ENCODE measurements around the gene TIMM13.
A peak's percentile ranks its signal among the peaks of the same experiment; 100 is the strongest.
"Not testable (repeated sequence)": the region's sequence is repeated elsewhere in the genome, so short reads cannot be mapped to it uniquely, and the experiment has no call there.

Gene TIMM13

DNA sequence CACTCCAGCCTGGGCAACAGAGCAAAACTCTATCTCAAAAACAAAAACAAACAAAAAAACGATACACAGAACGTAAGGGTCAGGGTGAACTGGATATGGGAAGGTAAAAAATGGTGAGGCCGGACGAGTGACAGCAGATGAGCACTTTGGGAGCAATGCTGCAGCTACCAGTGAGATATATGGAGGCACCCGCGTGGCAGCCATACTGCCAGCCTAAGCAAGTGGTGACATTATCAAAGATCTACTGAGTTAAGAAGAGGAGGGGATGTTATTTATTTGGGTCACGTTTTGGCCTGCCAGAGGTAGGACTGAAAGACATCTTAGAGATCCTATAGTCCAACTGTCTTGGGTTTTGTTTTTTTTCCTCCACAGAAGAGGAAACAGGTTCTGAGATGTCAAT is 14.2 kb downstream of the TIMM13 start:
- DNase-seq, result no peak

DNA sequence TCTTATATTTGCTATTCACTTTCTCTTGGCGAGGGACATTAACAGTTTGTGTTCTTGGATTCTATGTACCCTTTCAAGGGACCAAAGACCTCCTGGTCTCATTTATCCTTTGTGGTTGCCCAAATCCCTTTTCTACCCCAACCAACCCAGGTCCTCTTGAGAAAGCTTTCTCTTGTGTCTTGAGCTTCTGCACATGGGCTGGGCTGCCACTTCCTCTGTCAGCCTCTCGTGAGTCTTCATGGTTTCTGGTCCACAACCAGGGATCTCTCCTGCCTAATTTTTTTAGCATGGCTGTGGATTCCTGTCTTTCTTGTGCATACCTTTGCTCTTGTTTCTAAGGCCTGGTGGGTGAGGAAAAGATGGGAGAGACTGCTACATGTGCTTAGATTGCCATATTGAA is 14.9 kb downstream of the TIMM13 start:
- DNase-seq, result no peak

DNA sequence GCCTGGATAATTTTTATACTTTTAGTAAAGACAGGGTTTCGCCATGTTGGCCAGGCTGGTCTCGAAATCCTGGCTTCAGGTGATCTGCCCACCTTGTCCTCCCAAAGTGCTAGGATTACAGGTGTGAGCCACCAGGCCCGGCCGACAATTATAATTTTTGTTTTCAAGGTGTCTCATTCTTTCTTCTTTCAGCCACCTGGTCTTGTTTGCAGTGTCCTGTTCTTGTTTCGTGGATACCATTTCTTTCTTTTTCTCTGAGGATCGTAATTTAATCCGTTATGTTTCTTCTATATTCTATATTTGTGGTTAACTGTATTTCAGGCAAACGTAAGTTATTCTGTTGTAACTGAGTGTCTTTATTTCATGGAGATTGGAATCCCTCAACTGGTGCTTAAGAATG is 15.7 kb downstream of the TIMM13 start:
- DNase-seq, result no peak

DNA sequence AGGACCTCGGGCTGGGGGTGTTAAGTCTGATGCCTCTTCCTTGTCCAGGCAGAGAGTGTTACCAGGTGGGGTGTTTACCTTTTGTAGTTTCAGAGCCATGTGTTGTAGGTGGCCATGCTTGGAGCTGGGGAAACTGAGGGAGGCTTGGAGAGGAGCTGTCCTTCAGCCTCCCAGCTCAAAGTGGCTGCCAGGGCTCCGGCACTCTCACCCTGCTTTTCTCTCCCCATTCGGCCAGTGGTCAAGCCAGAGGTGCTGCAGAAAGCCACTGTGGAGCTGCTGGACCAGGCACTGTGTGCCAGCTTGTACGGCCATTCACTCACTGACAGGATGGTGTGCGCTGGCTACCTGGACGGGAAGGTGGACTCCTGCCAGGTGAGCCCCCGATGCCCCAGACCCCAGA is 17.4 kb downstream of the TIMM13 start:
- DNase-seq, result no peak

DNA sequence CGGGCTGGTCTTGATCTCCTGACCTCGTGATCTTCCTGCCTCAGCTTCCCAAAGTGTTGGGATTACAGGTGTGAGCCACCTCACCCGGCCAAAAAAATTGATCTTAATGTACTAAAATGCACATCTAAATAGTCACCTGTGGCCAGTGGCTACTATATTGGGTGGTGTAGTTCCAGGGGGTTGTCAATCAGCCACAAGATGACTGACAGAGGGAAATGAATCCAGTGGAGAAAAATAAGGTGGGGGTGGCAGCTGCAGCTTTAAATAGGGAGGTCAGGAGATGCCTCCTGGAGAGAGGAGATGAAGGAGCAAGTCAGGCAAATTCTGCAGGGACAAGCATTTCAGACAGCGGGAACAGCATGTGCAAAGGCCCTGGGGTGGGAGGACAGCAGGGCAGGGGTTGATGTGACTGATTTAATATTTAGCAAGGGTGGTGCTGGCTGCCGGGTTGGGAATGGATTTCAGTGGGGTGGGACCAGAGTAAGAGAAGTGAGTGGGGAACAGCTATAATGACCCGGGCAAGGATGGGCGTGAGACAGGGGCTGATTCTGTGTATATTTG is 18.0 kb downstream of the TIMM13 start:
- DNase-seq, result no peak

DNA sequence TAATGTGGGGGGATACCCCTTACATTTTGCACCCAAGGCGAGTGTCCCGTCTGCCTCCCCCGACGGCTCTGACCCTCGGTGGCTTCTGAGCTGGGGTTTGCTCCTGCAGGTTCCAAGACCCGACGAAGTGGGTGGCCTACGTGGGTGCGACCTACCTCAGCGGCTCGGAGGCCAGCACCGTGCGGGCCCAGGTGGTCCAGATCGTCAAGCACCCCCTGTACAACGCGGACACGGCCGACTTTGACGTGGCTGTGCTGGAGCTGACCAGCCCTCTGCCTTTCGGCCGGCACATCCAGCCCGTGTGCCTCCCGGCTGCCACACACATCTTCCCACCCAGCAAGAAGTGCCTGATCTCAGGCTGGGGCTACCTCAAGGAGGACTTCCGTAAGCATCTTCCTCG is 19.1 kb downstream of the TIMM13 start:
- no peak for DNase-seq

DNA sequence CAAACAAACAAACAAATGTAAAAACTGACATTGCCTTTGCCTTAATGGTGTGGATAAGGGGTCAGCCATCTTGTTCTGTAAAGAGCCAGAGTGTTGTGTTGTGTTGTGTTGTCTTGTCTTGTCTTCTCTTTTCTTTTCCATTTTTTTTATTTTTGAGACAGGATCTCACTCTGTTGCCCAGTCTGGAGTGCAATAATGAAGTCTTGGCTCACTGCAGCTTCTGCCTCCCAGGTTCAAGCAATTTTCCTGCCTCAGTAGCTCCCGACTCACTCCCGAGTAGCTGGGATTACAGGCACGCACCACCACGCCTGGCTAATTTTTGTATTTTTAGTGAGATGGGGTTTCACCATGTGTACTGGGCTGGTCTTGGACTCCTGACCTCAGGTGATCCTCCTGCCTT is 27.8 kb downstream of the TIMM13 start:
- no peak for DNase-seq

DNA sequence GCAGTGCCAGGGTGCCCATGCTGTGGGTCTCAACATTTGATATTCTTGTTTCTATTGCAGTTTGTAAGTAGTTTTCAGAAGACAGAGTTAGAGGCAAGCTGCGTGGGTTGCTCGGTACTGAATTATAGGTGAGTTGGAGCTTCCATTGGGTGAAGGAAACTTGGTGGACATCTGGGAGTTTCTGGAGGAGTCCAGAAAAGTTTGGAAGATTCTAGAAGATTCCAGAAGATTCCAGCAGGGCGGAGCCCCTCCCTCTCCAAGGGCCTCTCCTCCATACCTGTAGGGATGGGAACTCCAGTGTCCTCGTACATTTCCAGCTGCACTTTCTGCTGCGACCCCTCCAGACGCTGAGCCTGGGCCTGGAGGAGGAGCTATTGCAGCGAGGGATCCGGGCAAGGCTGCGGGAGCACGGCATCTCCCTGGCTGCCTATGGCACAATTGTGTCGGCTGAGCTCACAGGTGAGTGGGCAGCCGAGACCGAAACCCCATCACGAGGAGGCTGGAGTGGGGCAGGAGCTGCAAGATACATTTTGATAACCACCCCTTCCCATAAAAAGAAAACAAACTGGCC is 28.6 kb downstream of the TIMM13 start:
- DNase-seq, result no peak

DNA sequence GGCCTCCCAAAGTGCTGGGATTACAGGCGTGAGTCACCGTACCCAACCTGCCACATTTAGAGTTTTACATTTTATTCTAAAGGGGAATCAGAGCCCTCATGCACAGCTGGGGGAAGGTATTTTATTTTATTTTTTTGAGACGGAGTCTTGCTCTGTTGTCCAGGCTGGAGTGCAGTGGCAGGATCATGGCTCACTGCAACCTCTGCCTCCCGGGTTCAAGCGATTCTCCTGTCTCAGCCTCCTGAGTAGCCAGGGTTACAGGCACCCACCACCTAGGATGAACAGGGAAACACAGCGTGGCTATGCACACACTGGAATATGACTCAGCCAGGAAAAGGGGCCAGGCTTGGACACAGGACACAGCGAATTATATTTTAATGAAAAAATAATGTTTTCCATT is 30.2 kb downstream of the TIMM13 start:
- DNase-seq, result not testable (repeated sequence)

DNA sequence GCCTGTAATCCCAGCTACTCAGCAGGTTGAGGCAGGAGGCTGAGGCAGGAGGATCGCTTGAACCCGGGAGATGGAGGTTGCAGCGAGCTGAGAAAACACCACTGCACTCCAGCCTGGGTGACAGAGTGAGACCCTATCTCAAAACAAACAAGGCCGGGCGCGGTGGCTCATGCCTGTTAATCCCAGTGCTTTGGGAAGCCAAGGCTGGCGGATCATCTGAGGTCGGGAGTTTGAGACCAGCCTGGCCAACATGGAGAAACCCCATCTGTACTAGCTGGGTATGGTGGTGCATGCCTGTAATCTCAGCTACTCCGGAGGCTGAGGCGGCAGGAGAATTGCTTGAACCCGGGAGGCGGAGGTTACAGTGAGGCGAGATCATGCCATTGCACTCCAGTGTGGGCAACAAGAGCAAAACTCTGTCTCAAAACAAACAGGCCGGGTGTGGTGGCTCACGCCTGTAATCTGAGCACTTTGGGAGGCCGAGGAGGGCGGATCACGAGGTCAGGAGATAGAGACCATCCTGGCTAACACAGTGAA is 32.0 kb downstream of the TIMM13 start:
- not testable (repeated sequence) for DNase-seq

DNA sequence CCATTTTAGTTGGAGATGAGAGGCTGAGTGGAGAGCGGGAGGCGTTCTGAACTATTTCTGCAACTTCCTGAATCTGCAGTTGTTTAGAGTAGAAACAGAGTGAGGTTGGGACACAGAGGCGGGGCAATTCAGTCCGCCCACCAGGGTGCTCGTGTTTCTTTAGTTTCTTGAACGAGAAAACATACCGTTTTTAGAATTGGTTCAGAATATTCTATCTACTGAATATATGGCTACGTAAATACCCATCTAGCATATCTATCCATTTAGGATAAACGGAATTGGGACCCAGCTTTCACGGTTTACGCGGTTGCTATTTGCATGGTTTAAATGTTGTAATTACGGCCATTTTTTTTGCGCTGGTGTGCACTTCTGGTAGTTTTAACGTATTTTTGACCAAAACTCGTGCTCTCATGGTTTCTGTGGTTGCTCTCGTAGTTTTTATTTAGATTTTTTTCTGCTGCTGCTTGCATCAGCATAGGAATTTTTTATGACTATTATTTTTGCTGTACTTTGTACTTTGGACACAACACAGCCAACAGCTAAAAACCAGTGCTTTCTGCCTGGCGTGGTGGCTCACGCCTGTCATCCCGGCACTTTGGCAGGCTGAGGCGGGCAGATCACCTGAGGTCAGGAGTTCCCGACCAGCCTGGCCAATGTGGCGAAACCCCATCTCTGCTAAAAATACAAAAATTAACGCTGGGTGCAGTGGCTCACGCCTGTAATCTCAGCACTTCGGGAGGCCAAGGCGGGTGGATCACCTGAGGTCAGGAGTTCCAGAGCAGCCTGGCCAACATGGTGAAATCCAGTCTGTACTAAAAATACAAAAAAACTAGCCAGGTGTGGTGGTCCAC is 32.7 kb downstream of the TIMM13 start:
- DNase-seq, result no peak

DNA sequence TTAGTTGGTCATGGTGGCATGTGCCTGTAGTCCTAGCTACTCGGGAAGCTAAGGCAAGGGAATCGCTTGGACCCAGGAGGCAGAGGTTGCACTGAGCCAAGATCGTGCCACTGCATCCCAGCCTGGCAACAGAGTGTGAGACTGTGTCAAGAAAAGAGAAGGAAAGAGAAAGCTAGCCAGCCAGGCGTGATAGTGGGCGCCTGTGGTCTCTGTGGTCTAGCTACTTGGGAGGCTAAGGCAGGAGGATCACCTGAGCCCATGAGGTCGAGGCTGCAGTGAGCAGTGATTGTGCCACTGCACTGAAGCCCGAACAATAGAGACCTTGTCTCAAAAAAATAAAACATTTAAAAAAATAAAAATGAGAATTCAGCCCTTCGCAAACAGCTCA is 33.3 kb downstream of the TIMM13 start:
- DNase-seq, result no peak

DNA sequence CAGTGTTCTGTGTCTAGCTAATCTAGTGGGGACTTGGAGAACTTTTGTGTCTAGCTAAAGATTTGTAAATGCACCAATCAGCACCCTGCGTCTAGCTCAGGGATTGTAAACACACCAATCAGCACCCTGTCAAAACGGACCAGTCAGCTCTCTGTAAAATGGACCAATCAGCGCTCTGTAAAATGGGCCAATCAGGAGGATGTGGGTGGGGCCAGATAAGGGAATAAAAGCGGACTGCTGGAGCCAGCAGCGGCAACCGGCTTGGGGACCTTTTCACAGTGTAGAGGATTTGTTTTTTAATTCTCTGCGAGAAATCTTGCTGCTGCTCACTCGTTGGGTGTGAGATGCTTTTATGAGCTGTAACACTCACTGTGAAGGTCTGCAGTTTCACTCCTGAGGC is 34.5 kb downstream of the TIMM13 start:
- DNase-seq, result not testable (repeated sequence)

DNA sequence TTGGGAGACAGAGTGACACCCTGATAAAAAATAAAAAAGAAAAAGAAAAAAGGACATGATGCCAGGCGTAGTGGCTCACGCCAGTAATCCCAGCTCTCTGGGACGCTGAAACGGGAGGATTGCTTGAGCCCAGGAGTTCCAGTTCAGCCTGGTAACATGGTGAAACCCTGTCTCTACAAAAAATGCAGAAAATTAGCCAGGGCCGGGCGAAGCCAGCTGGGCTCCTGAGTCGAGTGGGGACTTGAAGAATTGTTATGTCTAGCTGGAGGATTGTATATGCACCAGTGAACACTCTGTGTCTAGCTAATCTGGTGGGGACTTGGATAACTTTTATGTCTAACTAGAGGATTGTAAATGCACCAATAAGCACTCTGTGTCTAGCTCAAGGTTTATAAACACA is 35.0 kb downstream of the TIMM13 start:
- DNase-seq, result no peak

DNA sequence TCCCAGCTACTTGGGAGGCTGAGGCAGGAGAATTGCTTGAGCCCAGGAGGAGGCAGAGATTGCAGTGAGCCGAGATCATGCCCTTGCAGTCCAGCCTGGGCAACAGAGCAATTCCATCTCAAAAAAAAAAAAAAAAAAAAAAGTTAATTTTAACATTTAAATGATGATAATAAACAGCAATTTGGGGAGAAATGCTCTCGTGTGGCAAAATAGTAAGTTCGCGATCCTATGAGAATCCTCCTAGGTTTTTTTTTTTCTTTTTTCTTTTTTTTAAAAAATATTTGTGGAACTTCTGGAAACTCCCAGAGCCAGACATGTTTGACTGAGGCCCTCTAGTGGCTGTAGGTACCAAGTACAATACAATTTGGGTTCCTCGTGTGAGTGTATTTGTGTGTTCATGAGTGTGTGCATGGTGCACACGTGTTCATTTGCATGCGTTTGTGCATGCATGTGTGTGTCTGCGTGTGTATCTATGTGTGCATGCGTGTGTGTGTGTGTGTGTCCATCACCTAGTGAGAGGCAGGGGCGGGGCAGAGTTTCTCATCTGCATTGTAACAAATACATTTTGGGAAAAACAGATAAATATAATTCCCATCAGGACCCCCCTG is 36.2 kb downstream of the TIMM13 start:
- DNase-seq, result peak; percentile 81

DNA sequence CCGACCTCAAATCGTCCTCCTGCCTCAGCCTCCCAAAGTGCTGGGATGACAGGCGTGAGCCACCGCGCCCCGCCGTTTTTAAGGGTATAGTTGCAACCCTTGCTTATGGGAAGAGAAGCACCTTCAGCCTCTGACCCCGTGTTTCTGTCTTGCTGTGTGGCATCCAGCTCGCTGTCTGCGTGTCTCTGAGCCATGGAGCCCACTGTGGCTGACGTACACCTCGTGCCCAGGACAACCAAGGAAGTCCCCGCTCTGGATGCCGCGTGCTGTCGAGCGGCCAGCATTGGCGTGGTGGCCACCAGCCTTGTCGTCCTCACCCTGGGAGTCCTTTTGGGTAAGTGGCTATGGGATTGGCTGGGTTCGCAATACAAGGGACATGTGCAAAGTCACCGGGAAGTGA is 37.8 kb downstream of the TIMM13 start:
- DNase-seq, result no peak

DNA sequence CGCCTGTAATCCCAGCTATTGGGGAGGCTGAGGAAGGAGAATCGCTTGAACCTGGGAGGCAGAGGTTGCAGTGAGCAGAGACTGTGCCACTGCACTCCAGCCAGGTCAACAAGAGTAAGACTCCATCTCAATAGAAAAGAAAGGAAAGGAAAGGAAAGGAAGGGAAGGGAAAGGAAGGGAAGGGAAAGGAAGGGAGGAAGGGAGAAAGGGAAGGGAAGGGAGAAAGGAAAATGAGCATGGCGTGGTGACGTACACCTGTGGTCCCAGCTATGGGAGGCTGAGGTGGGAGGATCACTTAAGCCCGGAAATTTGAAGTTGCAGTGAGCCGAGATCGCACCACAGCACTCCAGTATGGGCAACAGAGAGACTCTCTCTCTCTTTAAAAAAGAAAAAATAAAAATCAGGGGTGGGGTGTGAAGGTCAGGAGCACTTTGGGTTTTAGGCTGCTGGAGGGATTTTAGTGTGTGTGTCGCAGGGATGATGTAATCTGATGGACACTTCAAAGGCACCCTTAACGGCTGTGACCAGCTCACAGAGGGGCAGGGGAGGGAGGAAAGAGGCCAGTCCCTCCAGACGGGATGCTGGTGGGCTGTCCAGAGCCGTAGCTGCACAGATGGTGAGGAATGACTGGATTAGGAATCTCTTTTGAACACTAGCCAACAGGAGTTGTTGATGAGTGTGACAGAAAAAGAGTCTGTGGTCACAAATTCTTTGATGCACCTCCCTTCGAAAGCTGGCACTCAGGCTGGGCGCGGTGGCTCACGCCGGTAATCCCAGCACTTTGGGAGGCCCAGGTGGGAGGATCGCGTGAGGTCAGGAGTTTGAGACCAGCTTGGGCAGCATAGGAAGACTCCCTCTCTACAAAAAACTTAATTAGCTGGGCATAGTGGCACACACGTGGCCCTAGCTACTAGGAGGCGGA is 39.8 kb downstream of the TIMM13 start:
- DNase-seq, result no peak

DNA sequence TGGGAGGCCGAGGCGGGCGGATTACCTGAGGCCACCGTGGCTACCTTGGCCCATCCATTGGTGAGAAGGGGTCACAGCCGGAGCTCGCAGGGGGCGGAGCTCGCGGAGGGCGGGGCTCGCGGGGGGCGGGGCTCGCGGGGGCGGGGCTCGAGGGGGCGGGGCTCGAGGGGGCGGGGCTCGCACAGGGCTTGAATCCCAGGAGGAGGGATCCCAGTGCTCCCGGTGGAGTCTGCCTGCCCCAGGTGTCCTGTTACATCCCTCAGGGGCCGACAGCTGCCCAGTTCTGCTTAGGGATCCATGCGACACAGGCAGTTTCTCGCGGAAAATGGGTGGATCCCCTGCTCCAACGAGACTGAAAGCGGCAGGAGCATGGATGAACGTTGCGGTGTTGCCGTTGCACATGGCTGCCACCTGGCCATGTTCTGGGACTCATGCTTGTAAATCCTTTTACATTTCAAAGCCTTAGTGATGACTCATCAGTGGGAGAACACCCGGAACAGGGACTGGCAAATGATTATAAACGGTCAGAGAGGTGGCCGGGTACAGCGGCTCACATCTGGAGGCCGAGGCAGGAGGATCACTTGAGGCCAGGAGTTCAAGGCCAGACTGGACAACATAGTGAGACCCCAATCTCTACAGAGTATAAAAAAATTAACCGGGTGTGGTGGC is 42.2 kb downstream of the TIMM13 start:
- peak; percentile 78 for DNase-seq

DNA sequence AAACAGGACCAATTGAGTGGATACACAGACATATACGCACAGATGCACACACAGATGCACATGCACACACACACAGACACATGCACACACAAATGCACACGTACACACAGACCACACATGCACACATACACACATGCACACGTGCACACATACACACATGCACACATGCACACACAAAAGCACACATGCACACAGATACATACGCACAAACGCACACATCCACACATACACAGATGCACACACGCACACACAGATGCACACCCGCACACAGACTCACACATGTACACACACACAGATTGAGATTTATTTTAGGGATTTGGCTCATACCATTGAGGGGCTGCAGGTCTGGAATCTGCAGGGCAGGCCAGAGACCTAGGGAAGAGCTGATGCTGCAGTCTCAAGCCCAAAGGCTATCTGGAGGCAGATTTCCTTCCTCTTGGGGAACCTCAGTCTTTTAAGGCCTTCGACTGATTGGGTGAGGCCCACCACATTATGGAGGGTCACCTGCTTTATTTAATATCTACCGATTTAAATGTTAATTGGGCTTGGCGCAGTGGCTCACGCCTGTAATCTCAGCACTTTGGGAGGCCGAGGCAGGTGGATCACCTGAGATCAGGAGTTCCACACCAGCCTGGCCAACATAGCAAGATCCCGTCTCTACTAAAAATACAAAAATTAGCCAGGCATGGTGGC is 44.7 kb downstream of the TIMM13 start:
- no peak for DNase-seq

DNA sequence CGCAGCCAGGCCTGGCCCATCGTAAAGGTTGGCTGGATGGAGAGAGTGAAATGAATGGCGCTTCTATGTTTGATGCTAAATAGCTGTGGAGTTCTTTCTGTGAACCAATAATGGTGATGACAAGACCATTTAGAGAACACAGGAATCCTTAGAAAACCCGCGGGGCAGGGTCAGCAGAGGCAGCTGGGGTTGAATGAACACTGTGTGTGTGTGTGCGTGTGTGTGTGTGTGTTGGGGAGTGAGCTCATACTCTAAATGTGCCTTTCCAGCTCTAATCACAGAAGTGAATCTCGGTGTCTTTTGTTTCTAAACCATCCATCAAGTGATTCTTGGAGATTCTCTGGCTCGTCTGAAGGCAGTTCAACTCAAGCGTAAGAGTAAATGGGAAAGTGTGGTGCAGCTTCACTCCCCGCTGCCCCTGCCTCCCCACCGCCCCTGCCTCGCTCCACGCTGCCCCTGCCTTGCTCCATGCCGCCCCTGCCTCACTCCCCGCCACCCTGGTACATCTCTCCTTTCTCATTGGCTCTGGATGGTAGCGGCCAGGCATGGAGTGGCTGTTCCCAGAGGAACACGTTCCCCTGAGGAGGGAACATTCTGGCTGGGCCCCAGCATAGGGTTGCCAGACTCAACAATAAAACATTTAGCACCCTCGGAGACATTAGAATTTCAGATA is 46.1 kb downstream of the TIMM13 start:
- DNase-seq, result no peak

DNA sequence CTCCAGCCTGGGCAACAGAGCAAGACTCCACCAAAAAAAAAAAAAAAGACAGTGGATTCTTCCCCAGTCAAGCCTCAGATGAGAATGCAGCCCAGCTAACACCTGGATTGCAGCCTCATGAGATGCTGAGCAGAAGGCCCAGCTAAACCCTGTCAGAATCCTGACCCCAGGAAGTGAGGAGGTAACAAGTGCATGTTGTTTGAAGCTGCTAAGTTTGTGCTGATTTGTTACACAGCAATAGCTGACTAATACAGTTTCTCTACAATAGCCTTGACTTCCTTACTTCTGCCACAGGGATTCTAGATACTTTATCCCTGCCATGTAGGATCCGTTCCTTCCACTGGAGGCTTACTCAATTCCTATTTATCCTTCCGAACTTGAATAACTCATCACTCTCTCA is 46.8 kb downstream of the TIMM13 start:
- DNase-seq, result no peak

Data from NCI-H2029 treated with DMSO at 0.1 percent for 48 hours (cell line).